ENCODE results near the gene RECQL5.

Gene RECQL5

GRCh38 chr17:75685499-75685898 lies 18.5 kb upstream of the RECQL5 start:
- FAIRE-seq, result no peak

GRCh38 chr17:75684924-75685323 lies 18.0 kb upstream of the RECQL5 start:
- no peak for FAIRE-seq

- no peak for FAIRE-seq
Observed at GRCh38 chr17:75684249-75684648, 17.3 kb upstream of the RECQL5 start.

GRCh38 chr17:75683583-75683982 lies 16.6 kb upstream of the RECQL5 start:
- FAIRE-seq, result no peak

- no peak for FAIRE-seq
Observed at GRCh38 chr17:75681289-75681688, 14.3 kb upstream of the RECQL5 start.

GRCh38 chr17:75680431-75680830 lies 13.5 kb upstream of the RECQL5 start:
- no peak for FAIRE-seq

- no peak for FAIRE-seq
Observed at GRCh38 chr17:75679706-75680211, 12.8 kb upstream of the RECQL5 start.

GRCh38 chr17:75676461-75676860 lies 9.5 kb upstream of the RECQL5 start:
- no peak for FAIRE-seq

GRCh38 chr17:75673487-75673886 lies 6.5 kb upstream of the RECQL5 start:
- no peak for FAIRE-seq

GRCh38 chr17:75672011-75672410 lies 5.1 kb upstream of the RECQL5 start:
- no peak for FAIRE-seq

- FAIRE-seq, result no peak
Observed at GRCh38 chr17:75670868-75671267, 3.9 kb upstream of the RECQL5 start.

- no peak for FAIRE-seq
Observed at GRCh38 chr17:75668489-75668888, 1.5 kb upstream of the RECQL5 start.

- no peak for FAIRE-seq
Observed at GRCh38 chr17:75667825-75668224, 871 bp upstream of the RECQL5 start.

- FAIRE-seq, result no peak
Observed at GRCh38 chr17:75665981-75666380, 973 bp downstream of the RECQL5 start.

GRCh38 chr17:75664099-75664549 lies 2.8 kb downstream of the RECQL5 start:
- no peak for FAIRE-seq

- FAIRE-seq, result no peak
Observed at GRCh38 chr17:75662511-75662910, 4.4 kb downstream of the RECQL5 start.

GRCh38 chr17:75661531-75661930 lies 5.4 kb downstream of the RECQL5 start:
- no peak for FAIRE-seq

- no peak for FAIRE-seq
Observed at GRCh38 chr17:75658237-75658636, 8.7 kb downstream of the RECQL5 start.

GRCh38 chr17:75654176-75654575 lies 12.8 kb downstream of the RECQL5 start:
- FAIRE-seq, result no peak

- FAIRE-seq, result no peak
Observed at GRCh38 chr17:75652934-75653549, 13.9 kb downstream of the RECQL5 start.

GRCh38 chr17:75652341-75652740 lies 14.6 kb downstream of the RECQL5 start:
- no peak for FAIRE-seq

GRCh38 chr17:75650874-75651273 lies 16.1 kb downstream of the RECQL5 start:
- no peak for FAIRE-seq

GRCh38 chr17:75649687-75650086 lies 17.3 kb downstream of the RECQL5 start:
- FAIRE-seq, result no peak

GRCh38 chr17:75647921-75648320 lies 19.0 kb downstream of the RECQL5 start:
- FAIRE-seq, result no peak

- no peak for FAIRE-seq
Observed at GRCh38 chr17:75647061-75647460, 19.9 kb downstream of the RECQL5 start.

Measured in TTC549 (cell line).